ENCODE results near the gene CCDC27. TPM values are rescaled to one million over a fixed set of nuclear protein-coding genes. Genes with fewer than 3 reads are reported as not detected.

CCDC27 gene
- total and polyA plus RNA-seq, 2 of the 8 experiments (the other 6 are each of a cell fraction or from before 2014, with no cell fraction given): 0.15 TPM; not detected in 1

DNA sequence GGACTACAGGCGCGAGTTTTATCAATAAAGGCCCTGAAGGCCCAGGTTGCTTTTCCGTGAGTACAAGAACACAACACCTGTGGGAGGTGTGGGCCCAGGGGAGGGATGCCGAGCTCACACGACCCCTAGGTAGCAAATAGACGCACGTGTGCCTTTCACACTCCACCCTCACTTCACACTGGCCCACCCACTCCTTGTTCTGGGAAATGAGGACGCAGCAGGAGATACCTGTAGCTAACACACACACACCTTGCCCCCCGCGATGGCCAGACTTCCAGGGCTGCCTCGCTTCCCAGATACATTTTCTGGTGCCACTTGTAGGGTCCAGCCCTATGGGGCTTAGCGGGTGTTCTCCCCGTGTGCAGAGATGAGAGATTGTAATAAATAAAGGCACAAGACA is 4.3 kb upstream of the CCDC27 start:
- no peak overlapping the region for H2BK12ac ChIP-seq (ENCODE audit: low read depth, low read length)
- no peak overlapping the region for H2BK15ac ChIP-seq (ENCODE audit: low read length)
- H2BK5ac ChIP-seq (ENCODE audit: low read depth, low read length): no peak overlapping the region
- H3K79me1 ChIP-seq (ENCODE audit: low read depth, low read length): peaks cover 20% of the 10 kb centered on the region
- H4K8ac ChIP-seq (ENCODE audit: extremely low read depth, insufficient read depth, low read length): no peak overlapping the region
- H3K56ac ChIP-seq (replicated peaks; ENCODE audit: insufficient read length, low read depth, low read length): no peak overlapping the region
- H3K18ac ChIP-seq (ENCODE audit: extremely low read depth, low read length): no peak overlapping the region
- no peak for DNase-seq (ENCODE audit: low read depth in 1 of 2, low spot score in 2 of 2)
- H3K27ac ChIP-seq (ENCODE audit: low read depth, low read length): no peak overlapping the region
- no peak overlapping the region for H3K23ac ChIP-seq (ENCODE audit: insufficient read length)
- no peak overlapping the region for H3K4me3 ChIP-seq (ENCODE audit: extremely low read depth in 1 of 4, insufficient read depth in 2 of 4, low read depth in 3 of 4, low read length in 4 of 4)
- no peak for FAIRE-seq
- H2BK120ac ChIP-seq (replicated peaks; ENCODE audit: low read depth, low read length): no peak overlapping the region
- peaks cover 0 to 3% (median 0%) of the 10 kb centered on the region in 4 experiments; a peak in 5 of 7 replicates for H3K27me3 ChIP-seq (replicated peaks in 1 of 4; ENCODE audit: control insufficient read depth in 3 of 4, extremely low read depth in 1 of 4, insufficient read depth in 3 of 4, low read length in 3 of 4)
- H3K36me3 ChIP-seq (ENCODE audit: control insufficient read depth in 2 of 4, insufficient read depth in 4 of 4, low read length in 3 of 4): peaks cover 0 to 11% (median under 1%) of the 10 kb centered on the region in 4 experiments; a peak in 2 of 8 replicates
- POLR2A ChIA-PET (ENCODE audit: partially characterized antibody): no interaction called here
- H2AK5ac ChIP-seq (ENCODE audit: low read depth, low read length): no peak overlapping the region
- no peak overlapping the region for H3K4me2 ChIP-seq (ENCODE audit: insufficient read depth in 1 of 2, low read depth in 2 of 2, low read length in 2 of 2)
- peaks cover 8 to 23% of the 10 kb centered on the region in 2 experiments for H4K20me1 ChIP-seq (replicated peaks in 1 of 2; ENCODE audit: control insufficient read depth in 1 of 2, insufficient read depth in 2 of 2, low read length in 2 of 2)
- no peaks in the 10 kb centered on the region; a peak in 1 of 4 replicates for H3K9me3 ChIP-seq (ENCODE audit: insufficient read depth in 2 of 2, low read depth in 1 of 2, low read length in 1 of 2)
- H2BK20ac ChIP-seq (ENCODE audit: low read length): no peak overlapping the region
- no peak overlapping the region for H4K5ac ChIP-seq (ENCODE audit: insufficient read length, low read depth, low read length)
- peaks cover 0 to 16% (median 13%) of the 10 kb centered on the region in 4 experiments; a peak in 6 of 7 replicates for H3K4me1 ChIP-seq (replicated peaks in 1 of 4; ENCODE audit: control insufficient read depth in 3 of 4, insufficient read depth in 4 of 4, low read length in 3 of 4)
- no peak overlapping the region for H3K14ac ChIP-seq (ENCODE audit: insufficient read length)
- no peak overlapping the region for H4K91ac ChIP-seq (replicated peaks; ENCODE audit: insufficient read length, low read length)
- peaks cover 14% of the 10 kb centered on the region for H3K23me2 ChIP-seq (ENCODE audit: low read depth, low read length)
- no peak overlapping the region for H2AFZ ChIP-seq (ENCODE audit: low read length)
- H3K4ac ChIP-seq (replicated peaks; ENCODE audit: insufficient read length, low read depth, low read length): no peak overlapping the region
- H3K79me2 ChIP-seq (ENCODE audit: control insufficient read depth in 1 of 2, insufficient read depth in 2 of 2, low read length in 2 of 2): peaks cover 0 to 31% of the 10 kb centered on the region in 2 experiments; a peak in 3 of 4 replicates
- no peak overlapping the region for H3K9ac ChIP-seq (replicated peaks in 1 of 4; ENCODE audit: extremely low read depth in 1 of 4, low read depth in 3 of 4, low read length in 3 of 4)
- WGBS, 2 experiments (ENCODE audit: extremely low coverage in 1 of 2, insufficient coverage in 1 of 2, insufficient read length in 1 of 2, insufficient replicate concordance in 2 of 2, low coverage in 1 of 2, low lambda C conversion rate in 2 of 2, missing lambda C conversion rate in 1 of 2): 90% methylated on average over 12 of the region's 13 CpGs; no CpG with 5 or more reads in 1 of the 2 experiments
- CTCF ChIA-PET (ENCODE audit: partially characterized antibody): interaction anchor here (0.6 to 1.3 kb wide), 3 partner anchors 21 to 24 kb away, joined by 3 read pairs; no protein-coding TSS in a partner anchor
- TF ChIP-seq, protein P1, sequence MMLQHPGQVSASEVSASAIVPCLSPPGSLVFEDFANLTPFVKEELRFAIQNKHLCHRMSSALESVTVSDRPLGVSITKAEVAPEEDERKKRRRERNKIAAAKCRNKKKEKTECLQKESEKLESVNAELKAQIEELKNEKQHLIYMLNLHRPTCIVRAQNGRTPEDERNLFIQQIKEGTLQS (IDR thresholded peaks at IDR 0.05; ENCODE audit: insufficient read depth, low read depth, low read length): no peak
- TF ChIP-seq EGR1 (IDR thresholded peaks at IDR 0.05; ENCODE audit: borderline replicate concordance, low read depth, low read length) (no peak), BACH1 (IDR thresholded peaks at IDR 0.05; ENCODE audit: low read length) (no peak), KDM4A (IDR thresholded peaks at IDR 0.05; ENCODE audit: low read depth, low read length, severe bottlenecking) (no peak), CEBPB (IDR thresholded peaks at IDR 0.05; ENCODE audit: low read depth, low read length) (no peak), EP300 (IDR thresholded peaks at IDR 0.05; ENCODE audit: borderline replicate concordance in 1 of 2, low read depth in 2 of 2, low read length in 2 of 2) (no peak), SRF (IDR thresholded peaks at IDR 0.05; ENCODE audit: low read depth, low read length) (no peak), KDM5A (IDR thresholded peaks at IDR 0.05; ENCODE audit: low read length) (no peak), BCL11A (IDR thresholded peaks at IDR 0.05; ENCODE audit: low read depth in 2 of 2, low read length in 2 of 2) (no peak), RXRA (IDR thresholded peaks at IDR 0.05; ENCODE audit: insufficient read depth, low read depth, low read length) (no peak), SUZ12 (IDR thresholded peaks at IDR 0.05; ENCODE audit: low read length) (no peak), ASH2L (IDR thresholded peaks at IDR 0.05; ENCODE audit: low read length) (no peak), RBBP5 (IDR thresholded peaks at IDR 0.05; ENCODE audit: borderline replicate concordance, low read depth, low read length) (no peak), SP1 (IDR thresholded peaks at IDR 0.05; ENCODE audit: low read depth, low read length) (no peak), POLR2A (IDR thresholded peaks at IDR 0.05; ENCODE audit: control extremely low read depth in 1 of 2, low read depth in 2 of 2, low read length in 2 of 2) (no peak)

All from H1 (cell line).